ENCODE results near the gene TTBK2.

DNA sequence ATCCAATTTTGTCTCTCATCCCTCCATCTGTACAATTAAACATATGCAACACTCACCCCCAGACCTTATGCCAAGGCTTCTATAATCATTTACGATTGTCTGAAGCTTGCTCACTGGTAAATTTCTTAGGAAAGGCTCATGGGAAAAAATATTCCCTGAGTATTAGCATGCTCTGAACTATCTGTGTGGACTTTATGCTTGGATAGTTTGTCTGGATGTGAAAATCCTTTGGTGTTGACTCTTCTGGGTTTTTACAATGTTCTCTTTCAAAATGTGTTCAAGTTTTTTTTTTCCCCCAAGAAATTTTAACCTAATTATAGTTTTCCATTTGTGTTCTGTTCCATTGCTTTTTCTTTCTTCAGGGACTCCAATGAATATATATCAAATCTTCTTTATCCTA is 19.9 kb upstream of the TTBK2 start:
- TF ChIP-seq, protein P1, sequence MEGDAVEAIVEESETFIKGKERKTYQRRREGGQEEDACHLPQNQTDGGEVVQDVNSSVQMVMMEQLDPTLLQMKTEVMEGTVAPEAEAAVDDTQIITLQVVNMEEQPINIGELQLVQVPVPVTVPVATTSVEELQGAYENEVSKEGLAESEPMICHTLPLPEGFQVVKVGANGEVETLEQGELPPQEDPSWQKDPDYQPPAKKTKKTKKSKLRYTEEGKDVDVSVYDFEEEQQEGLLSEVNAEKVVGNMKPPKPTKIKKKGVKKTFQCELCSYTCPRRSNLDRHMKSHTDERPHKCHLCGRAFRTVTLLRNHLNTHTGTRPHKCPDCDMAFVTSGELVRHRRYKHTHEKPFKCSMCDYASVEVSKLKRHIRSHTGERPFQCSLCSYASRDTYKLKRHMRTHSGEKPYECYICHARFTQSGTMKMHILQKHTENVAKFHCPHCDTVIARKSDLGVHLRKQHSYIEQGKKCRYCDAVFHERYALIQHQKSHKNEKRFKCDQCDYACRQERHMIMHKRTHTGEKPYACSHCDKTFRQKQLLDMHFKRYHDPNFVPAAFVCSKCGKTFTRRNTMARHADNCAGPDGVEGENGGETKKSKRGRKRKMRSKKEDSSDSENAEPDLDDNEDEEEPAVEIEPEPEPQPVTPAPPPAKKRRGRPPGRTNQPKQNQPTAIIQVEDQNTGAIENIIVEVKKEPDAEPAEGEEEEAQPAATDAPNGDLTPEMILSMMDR (IDR thresholded peaks at IDR 0.05) = no peak
- no peak for TF ChIP-seq POLR2A (IDR thresholded peaks at IDR 0.05)

All from body of pancreas (tissue), 4 donors.